22Rv1 (cell line): ENCODE results near the gene RIMS4.

ENCODE experiments used
- CTCF ChIP-seq: fragments of 450-650 bp; IDR thresholded peaks from 2 replicates; pipeline ENCODE4 v1.5.1; 2017; ENCODE audit warnings: mild to moderate bottlenecking
- ZFX ChIP-seq: fragments of 450-650 bp; IDR thresholded peaks from 2 replicates; pipeline ENCODE4 v1.6.1; 2017; ENCODE audit warnings: antibody characterized with exemption, borderline replicate concordance

- no peak for TF ChIP-seq CTCF
- TF ChIP-seq ZFX, result no peak
Observed at GRCh38 chr20:44770484-44771171, 39.7 kb downstream of the RIMS4 start.
